HG02981 (cell line): ENCODE results near the gene AMY2B.
"Not testable (repeated sequence)": the region's sequence is repeated elsewhere in the genome, so short reads cannot be mapped to it uniquely, and the experiment has no call there.

ENCODE experiments used
- ATAC-seq: cut with Tn5 transposase; IDR thresholded peaks from one replicate; pipeline ENCODE4 v1.9.1; 2021; ENCODE audit warnings: mild to moderate bottlenecking, moderate library complexity; ENCODE audit not compliant: unreplicated experiment

The AMY2B gene

DNA sequence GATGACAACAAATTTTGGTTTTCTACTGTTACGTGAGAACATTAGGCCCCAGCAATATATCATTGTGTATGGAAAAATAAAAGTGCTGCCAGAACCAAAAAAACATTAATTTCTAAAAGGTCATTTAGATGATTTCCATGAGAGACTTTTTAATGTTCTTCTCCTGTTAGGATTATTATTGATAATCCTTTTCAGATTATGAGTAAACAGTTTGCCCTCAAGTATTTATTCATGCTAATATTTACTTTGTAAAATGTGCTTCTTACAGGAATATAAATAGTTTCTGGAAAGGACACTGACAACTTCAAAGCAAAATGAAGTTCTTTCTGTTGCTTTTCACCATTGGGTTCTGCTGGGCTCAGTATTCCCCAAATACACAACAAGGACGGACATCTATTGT is at the start of gene AMY2B:
TSS of gene AMY2B (plus strand) at position 301 of the 400 bp plus-strand sequence. CDS start at position 315, 14 bp downstream.
- not testable (repeated sequence) for ATAC-seq

DNA sequence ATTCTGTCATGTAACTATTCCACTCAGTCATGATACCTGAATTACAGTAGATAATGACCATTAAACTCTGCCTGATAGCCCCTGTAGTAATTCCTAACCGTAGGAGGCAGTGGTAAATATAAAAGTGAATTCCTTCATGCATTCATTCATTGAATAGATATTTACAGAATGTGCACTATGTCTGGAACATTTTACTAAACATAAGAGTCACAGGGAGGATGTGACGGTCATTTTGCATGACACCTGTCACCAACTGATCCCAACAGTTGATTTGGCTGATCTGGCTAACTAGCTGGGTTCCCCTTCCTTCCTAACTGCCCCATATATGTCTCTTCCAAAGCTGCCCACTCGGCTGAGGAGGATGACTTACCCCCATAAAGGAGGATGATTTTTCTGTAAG is 48.0 kb upstream of the AMY2B start:
- ATAC-seq, result no peak

DNA sequence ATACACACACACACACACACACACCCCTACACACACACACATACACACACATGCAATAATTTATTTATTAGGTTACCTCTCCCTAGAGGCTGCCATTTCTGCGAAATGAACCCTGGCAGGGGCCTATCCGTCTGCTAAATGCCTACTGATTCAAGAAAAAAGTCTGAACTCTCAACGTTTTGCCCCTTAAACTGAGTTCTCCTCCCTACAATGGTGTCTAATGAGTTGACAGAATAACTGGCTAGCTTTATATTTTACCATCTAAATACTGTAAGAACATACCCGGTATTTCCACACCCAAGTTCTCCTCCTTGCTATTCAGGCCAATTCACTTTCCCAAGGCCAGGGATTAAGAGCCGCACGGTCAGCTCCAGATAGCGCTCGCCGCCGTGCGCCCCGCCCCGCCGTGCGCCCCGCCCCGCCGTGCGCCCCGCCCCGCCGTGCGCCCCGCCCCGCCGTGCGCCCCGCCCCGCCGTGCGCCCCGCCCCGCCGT is 46.2 kb upstream of the AMY2B start:
- peak; percentile 46 for ATAC-seq

DNA sequence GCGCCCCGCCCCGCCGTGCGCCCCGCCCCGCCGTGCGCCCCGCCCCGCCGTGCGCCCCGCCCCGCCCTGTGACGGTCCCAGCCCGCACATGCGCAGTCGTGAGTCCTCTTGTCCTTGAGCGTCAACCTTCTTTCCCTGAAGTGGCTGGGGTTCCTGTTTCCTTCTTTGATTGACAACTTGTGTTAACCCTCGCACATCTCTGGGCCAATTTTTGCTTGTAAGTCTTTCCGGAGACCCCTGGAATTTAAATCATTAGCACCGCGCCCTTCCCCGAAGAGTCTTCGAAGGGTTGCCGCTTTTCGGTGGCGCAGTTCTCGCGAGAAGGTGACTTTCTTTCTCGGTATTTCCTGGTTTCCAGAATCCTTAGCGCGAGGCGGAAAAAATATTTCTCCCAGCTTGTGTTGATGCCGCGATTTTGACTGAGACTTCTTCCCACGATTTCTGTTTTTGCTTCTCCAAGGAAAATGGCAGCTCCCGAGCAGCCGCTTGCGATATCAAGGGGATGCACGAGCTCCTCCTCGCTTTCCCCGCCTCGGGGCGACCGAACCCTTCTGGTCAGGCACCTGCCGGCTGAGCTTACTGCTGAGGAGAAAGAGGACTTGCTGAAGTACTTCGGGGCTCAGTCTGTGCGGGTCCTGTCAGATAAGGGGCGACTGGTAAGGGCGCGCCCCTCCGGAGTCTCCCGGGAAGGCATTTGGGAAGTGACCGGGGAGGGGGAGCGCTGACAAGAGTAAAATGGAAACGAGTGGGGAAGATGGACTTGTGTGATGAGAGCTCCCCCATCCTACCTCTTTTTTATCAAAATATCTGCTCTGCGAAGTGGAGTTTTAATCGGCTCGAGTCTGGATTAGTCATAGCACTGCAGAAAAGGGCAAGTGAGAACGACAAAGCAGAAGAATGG is 45.5 kb upstream of the AMY2B start, which contains the start of gene RNPC3:
TSS of gene RNPC3 (plus strand) at position 93 of the 901 bp plus-strand sequence. CDS start at position 465, 372 bp downstream.
- ATAC-seq, result peak; percentile 72

DNA sequence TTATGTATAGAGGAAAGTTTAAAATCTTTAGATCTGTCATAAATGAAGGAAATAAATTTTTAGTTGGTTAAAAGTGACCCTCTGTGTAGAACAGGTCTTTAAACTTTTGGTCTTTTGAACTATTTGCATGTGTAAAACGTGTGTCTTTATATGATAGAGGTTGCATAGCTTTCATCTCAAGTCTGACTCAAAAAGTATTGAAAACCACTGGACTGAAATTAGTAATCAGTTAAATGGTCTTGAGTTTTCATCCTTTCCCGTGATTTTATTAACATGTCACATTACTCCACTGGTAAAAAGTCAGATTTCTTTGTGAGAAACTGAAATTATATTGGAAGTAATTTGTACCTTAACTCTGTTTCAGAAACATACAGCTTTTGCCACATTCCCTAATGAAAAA is 44.1 kb upstream of the AMY2B start:
- no peak for ATAC-seq

DNA sequence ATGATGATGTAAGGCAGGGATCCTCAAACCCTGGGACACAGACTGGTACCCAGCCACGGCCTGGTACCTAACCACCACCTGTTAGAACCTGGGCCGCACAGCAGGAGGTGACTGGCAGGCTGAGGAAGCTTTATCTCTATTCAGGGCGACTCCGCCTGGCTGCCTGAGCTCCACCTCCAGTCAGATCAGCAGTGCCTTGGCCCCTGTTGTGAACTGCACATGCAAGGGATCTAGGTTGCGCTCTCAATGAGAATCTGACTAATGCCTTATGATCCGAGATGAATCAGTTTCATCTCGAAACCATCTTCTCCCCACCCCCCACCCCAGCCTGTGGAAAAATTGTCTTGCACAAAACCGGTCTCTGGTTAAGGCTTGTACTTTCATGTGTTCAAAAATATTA is 41.6 kb upstream of the AMY2B start:
- no peak for ATAC-seq

DNA sequence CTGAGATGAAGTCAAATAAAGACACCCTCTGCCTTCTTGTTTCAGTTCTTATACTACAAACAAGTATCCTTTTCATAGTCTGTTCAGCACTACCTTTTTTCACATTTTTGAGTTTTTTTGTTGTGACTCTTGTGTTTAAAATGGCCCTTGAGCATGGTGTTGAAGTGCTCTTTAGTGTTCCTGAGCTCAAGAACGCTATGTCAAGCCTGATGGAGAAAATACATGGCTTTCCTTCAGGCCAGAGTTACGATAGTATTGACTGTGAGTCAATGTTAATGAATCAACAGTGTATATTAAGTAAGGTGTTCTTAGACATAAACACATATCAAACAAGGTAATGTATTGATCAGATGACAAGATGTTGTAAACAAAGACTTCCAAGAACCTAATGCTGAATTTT is 33.2 kb upstream of the AMY2B start:
- ATAC-seq, result no peak

DNA sequence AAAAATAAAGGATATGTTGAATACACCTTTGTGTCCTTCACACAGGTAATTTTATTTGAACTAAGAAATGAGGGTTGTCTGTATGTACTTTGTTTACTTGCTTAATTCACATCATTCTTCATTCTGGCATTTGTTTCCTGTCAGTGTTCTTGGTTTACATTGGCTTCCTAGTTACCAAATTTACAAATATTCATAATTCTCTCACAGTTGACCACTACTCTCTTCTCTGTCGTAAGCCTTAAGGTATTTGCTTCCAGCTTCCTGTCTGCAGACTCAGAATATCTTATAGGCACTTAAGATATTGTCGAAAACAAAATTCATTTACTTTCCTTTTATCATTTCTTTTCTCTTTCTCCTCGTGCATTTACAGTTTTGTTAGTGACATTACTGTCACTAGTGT is 30.0 kb upstream of the AMY2B start:
- ATAC-seq, result no peak

DNA sequence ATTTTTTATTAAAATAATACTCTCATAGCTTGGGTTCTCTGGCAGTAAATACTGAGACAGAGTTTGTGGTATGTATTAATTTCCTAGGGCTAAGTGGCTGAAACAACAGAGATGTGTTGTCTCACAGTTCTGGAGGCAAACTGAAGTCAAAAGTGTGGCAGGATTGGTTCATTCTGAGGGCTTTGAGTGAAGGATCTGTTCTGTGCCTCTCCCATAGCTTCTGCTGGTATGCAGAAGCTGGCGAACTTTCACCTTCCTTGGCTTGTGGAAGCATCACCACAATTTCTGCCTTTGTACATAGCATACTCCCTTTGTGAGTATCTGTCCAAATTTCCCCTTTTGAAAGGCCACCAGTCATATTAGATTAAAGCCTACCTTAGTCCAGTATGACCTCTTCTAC is 24.9 kb upstream of the AMY2B start:
- no peak for ATAC-seq

DNA sequence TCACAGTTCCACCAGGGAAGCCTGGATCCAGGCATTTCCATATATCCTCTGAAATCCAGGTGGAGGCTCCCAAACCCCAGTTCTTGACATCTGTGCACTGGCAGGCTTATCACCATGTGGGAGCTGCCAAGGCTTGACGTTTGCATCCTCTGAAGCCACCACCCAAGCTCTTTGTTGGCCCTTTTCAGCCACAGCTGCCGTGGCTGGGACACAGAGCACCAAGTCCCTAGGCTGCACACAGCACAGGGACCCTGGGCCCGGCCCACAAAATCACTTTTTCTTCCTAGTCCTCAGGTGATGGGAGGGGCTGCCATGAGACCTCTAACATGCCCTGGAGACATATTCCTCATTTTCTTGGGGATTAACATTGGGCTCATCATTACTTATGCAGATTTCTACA is 23.5 kb upstream of the AMY2B start:
- ATAC-seq, result no peak

DNA sequence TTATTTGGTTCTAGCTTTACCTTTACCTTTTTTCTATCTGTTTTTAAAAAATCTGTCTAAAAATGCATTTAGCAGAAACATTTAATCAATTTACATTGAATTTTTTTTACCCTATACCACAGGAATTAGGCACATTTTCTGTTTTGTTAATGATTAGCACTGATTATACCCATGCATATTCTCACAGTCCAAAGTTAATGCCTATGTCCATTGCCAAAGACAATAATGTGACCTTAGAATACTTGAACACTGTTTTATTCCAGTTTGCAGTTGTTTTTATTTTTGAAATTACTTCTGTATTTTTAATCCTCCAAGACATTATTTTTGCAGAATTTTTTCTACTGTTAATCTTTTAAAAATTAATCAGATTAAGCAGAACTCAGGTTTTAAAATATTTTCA is 11.0 kb upstream of the AMY2B start:
- no peak for ATAC-seq

DNA sequence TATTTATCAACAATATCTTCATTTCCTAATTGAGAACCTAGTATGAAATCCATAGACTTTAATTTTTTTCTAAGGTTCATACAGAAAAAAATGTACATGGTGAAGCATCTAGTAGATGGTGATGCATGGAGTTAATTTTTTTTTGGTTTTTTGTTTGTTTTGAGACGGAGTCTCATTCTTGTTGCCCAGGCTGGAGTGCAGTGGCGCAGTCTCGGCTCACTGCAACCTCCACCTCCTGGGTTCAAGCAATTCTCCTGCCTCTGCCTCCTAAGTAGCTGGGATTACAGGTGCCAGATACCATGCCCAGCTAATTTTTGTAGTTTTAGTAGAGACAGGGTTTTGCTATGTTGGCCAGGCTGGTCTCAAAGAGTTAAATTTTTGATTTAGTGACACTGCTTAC is 10.3 kb upstream of the AMY2B start:
- ATAC-seq, result not testable (repeated sequence)

DNA sequence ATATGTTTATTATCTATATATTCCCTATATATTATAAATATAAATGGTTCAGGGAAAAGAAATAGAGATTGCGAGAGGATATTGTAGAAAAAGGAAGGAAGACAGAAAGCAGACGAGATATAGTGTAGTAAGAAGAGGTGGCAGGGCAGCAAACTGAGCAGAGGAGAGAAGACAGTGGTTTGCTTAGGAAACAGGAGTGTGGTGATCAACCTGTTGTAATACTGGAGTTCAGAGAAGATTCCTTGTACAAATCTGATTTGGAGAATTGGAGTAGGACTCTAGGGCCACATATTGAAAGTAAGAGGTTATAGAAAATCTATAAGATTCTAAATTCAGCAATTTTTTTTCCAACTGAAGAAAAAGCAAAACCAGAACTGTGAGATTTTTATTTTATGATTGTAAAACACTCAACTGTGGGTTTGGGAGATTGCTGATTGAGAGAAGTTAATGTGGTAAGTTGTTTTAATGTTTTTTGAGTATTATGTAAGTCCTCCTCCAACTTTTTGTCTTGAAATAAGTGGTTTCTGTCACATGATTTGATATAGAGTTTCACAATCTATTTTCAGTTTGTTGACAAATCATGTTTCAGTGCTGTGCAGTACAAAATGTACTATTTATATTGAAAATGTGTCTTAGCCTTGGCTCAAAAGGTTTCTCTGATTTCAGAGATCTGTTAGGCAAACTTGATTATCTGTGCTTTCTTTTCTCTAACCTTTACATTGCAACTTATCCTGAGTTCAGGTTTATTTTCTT is 9.6 kb upstream of the AMY2B start:
- peak; percentile 74 for ATAC-seq

DNA sequence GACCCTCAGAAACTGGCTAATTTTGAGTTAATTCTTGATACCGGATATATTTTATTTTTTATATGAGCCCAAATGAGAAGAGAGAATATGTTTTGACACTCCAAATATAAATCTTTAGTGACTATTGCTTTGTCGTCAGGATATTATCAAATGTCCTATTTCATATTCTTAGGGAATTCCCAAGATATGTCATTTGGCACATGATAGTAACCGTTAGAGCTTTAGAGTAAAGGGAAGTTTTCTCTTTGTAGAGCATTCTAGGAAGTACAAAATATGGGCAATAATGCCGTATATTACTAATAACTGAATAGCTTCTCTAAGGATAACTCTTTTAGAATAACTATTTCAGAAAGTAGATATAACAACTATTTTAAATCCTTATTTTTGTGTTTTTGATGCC is 8.3 kb upstream of the AMY2B start:
- ATAC-seq, result no peak

DNA sequence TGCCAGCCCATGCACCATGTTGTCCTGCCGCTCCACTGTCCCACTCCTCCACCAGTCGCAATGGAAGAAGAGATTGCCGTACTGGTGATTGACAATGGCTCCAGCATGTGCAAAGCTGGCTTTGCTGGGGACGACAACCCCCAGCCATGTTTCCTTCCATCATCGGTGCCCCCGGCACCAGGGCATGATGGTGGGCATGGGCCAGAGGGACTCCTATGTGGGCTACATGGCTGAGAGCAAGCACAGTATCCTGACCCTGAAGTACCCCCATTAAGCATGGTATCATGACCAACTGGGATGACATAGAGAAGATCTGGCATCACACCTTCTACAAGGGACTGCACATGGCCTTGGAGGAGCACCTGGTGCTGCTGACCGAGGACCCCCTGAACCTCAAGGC is 1.9 kb upstream of the AMY2B start:
- ATAC-seq, result no peak

DNA sequence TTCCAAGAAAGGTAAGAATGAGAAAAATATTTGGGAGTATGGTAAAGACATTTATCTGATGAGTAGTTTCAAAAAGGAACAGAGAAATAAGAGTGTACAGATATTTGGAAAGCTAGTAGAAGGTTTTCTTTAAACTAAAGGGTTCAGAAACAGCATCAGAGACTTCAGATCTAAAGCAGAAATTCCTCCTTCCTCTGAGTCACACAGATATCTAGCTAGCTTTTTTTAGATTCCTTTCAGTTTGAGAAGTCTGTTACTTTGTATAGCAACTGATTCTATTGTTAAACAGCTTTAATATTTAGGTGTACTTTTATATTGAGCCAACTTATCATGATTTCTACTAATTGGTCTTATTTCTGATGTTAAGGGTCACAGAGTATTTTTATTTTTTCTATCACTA is 4.7 kb downstream of the AMY2B start:
- ATAC-seq, result no peak

DNA sequence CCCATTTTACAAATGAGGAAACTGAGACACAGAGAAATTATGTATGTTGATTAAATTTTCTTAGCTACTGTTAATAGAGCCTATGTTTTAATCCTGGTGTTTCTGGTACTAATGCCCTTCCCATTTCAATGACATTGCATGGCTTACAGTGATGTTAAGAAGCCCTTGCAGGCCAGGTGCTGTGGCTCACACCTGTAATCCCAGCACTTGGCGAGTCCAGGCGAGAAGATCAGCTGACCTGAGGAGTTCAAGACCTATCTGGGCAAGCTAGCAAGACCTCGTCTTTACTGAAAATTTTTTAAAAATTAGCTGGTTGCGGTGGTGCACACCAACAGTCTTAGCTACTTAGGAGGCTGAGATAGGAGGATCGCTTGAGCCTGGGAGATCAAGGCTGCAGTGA is 5.4 kb downstream of the AMY2B start:
- not testable (repeated sequence) for ATAC-seq

DNA sequence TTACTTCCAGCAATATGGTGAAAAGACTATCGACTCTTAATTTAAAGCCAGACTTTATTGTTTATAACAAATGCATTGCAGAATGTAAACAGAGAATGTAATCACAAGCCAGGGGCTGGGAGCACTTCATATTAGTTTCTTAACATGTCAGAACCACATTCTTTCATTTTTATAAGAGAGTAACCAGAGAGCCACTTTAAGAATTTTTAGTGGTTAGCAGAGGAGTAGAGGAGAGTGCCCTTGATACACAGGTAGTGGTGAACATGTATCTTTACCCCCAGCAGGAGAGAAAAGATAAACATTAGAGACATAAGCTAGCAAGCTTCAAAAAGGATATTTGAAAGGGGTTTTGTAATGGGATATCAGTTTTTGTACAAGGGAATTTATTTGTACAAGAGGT is 11.1 kb downstream of the AMY2B start:
- ATAC-seq, result no peak

DNA sequence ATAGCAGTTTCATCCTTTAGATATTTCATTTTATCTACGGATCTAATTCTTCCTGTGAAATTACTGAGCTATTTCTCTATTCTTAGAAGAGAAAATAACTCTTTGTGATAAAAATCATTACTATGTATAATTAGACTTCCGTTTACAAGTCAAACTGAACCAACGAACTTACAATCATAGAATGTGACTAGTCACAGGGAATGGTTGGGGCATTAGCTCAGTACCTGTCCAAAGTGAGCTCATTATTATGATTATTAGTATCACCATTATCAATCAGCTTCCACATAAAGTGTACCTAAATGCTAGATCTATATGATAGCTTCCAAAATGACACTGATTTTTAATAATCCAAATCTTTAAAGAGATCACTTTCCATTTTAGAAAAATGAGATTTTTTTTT is 12.5 kb downstream of the AMY2B start:
- ATAC-seq, result no peak

DNA sequence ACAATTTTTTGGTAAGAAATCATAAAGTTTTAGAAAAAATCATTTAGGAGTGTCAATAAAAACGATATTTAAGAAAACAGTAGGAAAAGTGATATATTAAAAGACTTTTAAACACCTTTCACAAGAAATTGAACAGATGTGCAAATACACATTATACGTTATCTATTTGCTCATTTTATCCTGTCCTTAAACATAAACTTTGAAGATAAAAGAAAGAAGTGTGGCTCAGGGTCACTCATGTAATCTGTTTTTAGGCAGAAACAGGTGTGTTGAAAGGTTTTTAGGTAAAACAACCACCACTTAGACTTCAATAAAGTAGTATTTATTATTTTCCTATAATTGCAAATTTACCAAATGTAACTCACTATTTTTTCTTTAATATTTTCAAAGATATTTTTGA is 13.1 kb downstream of the AMY2B start:
- no peak for ATAC-seq

DNA sequence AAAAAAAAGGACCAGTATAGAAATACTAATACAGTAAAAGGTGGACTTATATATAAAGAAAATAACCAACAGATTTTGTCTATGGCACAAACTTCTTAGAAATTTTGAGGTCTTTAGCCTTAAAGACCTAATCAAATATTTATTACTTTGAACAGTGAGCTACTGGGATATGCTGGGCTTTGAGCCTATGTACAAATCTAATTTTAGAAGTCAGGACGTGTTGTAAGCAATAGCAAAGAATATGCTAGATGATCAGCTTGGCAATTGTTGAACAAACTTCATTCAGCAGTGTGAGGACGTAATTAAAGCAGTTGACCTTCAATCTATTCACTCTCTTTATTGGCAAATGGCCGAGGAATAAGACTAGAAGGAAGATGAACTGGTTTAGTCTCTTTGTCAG is 31.4 kb downstream of the AMY2B start:
- not testable (repeated sequence) for ATAC-seq

DNA sequence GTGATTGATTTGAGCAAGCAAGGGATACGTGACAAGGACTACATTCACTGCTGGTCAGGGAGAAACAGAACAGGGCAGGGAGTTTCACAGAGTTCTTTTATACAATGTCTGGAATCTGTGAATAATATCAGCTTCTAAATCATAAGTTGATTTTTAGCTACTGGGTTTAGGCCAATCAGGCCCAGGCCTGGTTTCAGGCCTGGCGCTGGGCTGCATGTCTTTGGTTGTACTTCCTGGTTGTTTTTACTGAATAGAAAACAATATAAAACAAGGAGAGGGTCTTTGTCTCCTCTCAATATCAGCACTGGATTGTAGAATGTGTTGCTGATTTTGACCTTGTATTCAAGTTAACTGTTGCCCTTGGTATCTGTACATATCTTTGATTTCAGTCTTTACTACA is 45.0 kb downstream of the AMY2B start:
- ATAC-seq, result no peak
